ENCODE data around the gene SYNPO2. TPM values are rescaled to one million over a fixed set of nuclear protein-coding genes. Genes with fewer than 3 reads are reported as not detected.

Gene SYNPO2
- total and polyA plus RNA-seq, 2 of the 13 experiments (the other 11 are each of a cell fraction or from before 2014, with no cell fraction given), result not detected

- ChIA-PET POLR2A (no interaction called here), CTCF (ENCODE audit: low intra/inter-chr PET ratio, low total read pairs) (no interaction called here)
- no peak overlapping the region for H2AFZ ChIP-seq (ENCODE audit: low read length)
- H3K36me3 ChIP-seq (replicated peaks in 1 of 2; ENCODE audit: control insufficient read depth in 1 of 2, insufficient read depth in 2 of 2, low read length in 2 of 2), result no peaks in the 10 kb centered on the region
- no peak overlapping the region for H3K4me3 ChIP-seq (replicated peaks in 1 of 3; ENCODE audit: insufficient read depth in 1 of 3, low read depth in 2 of 3, low read length in 3 of 3)
- H3K4me1 ChIP-seq (ENCODE audit: insufficient read depth, low read length), result no peaks in the 10 kb centered on the region
- FAIRE-seq (no peak), ATAC-seq (no peak), DNase-seq (ENCODE audit: low spot score) (no peak)
- in situ Hi-C loops (cut with HindIII; ENCODE audit: extremely low pct_ligation_motif_present, low pct_unique_long_range_greater_than_20kb) (loop anchor here (25.0 kb wide), 2 partner anchors 495 to 645 kb away; partner anchors contain the start of gene PDE5A), intact Hi-C loops (cut with micrococcal nuclease; ENCODE audit: unreplicated experiment) (no loop called here)
- no peak overlapping the region for H3K4me2 ChIP-seq (ENCODE audit: low read depth, low read length)
- H3K27ac ChIP-seq (ENCODE audit: extremely low read length, insufficient read depth, low read length), result no peak overlapping the region
- 0% methylated on average over 1 of the region's 1 CpG for WGBS (ENCODE audit: low lambda C conversion rate)
- no peaks in the 10 kb centered on the region for H3K9me3 ChIP-seq (ENCODE audit: low read length)
- no peak overlapping the region for H3K9ac ChIP-seq (ENCODE audit: insufficient read depth, low read depth, low read length)
- no TSS peak for BruUV-seq (replicated peaks)
- no peaks in the 10 kb centered on the region for H3K79me2 ChIP-seq (ENCODE audit: insufficient read depth, low read length)
- no peaks in the 10 kb centered on the region for H4K20me1 ChIP-seq (ENCODE audit: insufficient read depth, low read length)
- H3K27me3 ChIP-seq (ENCODE audit: control insufficient read depth in 1 of 2, insufficient read depth in 2 of 2, low read length in 2 of 2), result peaks cover 0 to 1% of the 10 kb centered on the region in 2 experiments; a peak in 1 of 5 replicates
- TF ChIP-seq THAP7 (CRISPR knock-in tag; IDR thresholded peaks at IDR 0.05) (no peak), GTF3A (CRISPR knock-in tag; conservative IDR thresholded peaks at IDR 0.05) (no peak), ZNF407 (CRISPR knock-in tag; IDR thresholded peaks at IDR 0.05; ENCODE audit: not compliant biosample characterization) (no peak), ZNF772 (CRISPR knock-in tag; IDR thresholded peaks at IDR 0.05) (no peak), ZNF746 (CRISPR knock-in tag; IDR thresholded peaks at IDR 0.05) (no peak), GMEB1 (CRISPR knock-in tag; IDR thresholded peaks at IDR 0.05; ENCODE audit: borderline replicate concordance) (no peak), MATR3 (CRISPR knock-in tag; IDR thresholded peaks at IDR 0.05) (no peak), MLLT10 (CRISPR knock-in tag; IDR thresholded peaks at IDR 0.05) (no peak), ZNF687 (CRISPR knock-in tag; IDR thresholded peaks at IDR 0.05) (no peak), ZNF562 (CRISPR knock-in tag; IDR thresholded peaks at IDR 0.05; ENCODE audit: borderline replicate concordance) (no peak)
These were observed 103.5 kb downstream of the SYNPO2 start for GRCh38 chr4:118992149-118992548.

Data from HepG2 (cell line).